Cerebellar nuclear complex (tissue), 1 donor: ENCODE measurements around the gene POLR2F.

Experiments
- DNase-seq, 2 experiments: peaks; one replicate each; lab custom pipeline; 2025; lab: John Stamatoyannopoulos, UW

The POLR2F gene

GRCh38 chr22:37982151-37982785 is 28.8 kb downstream of the POLR2F start:
- no peak for DNase-seq

- DNase-seq, result no peak
Measured at GRCh38 chr22:37982938-37983859, 29.7 kb downstream of the POLR2F start.

- no peak for DNase-seq
Measured at GRCh38 chr22:37983860-37984791, 30.6 kb downstream of the POLR2F start, which contains the start of gene SOX10. Gene SOX10, minus strand, starts transcription at chr22:37984555. Its CDS starts 771 bp downstream, at chr22:37983784.

- no peak for DNase-seq
Measured at GRCh38 chr22:37985050-37985585, 31.6 kb downstream of the POLR2F start.

- DNase-seq, result no peak
Measured at GRCh38 chr22:37985751-37986281, 32.3 kb downstream of the POLR2F start.

- no peak for DNase-seq
Measured at GRCh38 chr22:37986371-37986770, 32.9 kb downstream of the POLR2F start.

- DNase-seq, result no peak
Measured at GRCh38 chr22:37989146-37990045, 35.9 kb downstream of the POLR2F start.

GRCh38 chr22:37990301-37990700 is 36.8 kb downstream of the POLR2F start:
- no peak for DNase-seq

GRCh38 chr22:37990862-37991261 is 37.4 kb downstream of the POLR2F start:
- DNase-seq, result no peak

GRCh38 chr22:37991731-37992442 is 38.4 kb downstream of the POLR2F start:
- no peak for DNase-seq

GRCh38 chr22:37994049-37994448 is 40.5 kb downstream of the POLR2F start:
- DNase-seq, result no peak

GRCh38 chr22:37994982-37995381 is 41.5 kb downstream of the POLR2F start:
- no peak for DNase-seq

- no peak for DNase-seq
Measured at GRCh38 chr22:37995460-37995859, 42.0 kb downstream of the POLR2F start.

GRCh38 chr22:37996079-37996478 is 42.6 kb downstream of the POLR2F start:
- no peak for DNase-seq

- DNase-seq, result no peak
Measured at GRCh38 chr22:37996515-37997246, 43.2 kb downstream of the POLR2F start.

- DNase-seq, result no peak
Measured at GRCh38 chr22:37998543-37998942, 45.0 kb downstream of the POLR2F start.

GRCh38 chr22:37999236-37999635 is 45.7 kb downstream of the POLR2F start:
- DNase-seq, result no peak

- peak in 1 of 2 experiments; percentile 42 for DNase-seq
Measured at GRCh38 chr22:37999640-38000272, 46.3 kb downstream of the POLR2F start.

GRCh38 chr22:38005943-38006342 is 52.4 kb downstream of the POLR2F start:
- DNase-seq, result no peak
